Coronary artery (tissue), 2 donors: ENCODE results near the gene IFIT1.

Experiments used
- DNase-seq: peaks from one replicate; pipeline ENCODE4 v3.0.0-alpha.2; 2017; ENCODE audit warnings: low spot score
- H3K27ac ChIP-seq, 2 donors: fragments of 200-600 bp; sonication (generic); one replicate each; pipeline ENCODE4 v1.5.1; 2016 to 2019
- H3K4me3 ChIP-seq: fragments of 200-600 bp; sonication (generic); 2 replicates; pipeline ENCODE4 v1.5.1; 2016; ENCODE audit warnings: mild to moderate bottlenecking, moderate library complexity
- TF ChIP-seq, protein P1 (sequence below): fragments of 200-600 bp; sonication (generic); IDR thresholded peaks from one replicate; pipeline ENCODE4 v1.5.1; 2019; ENCODE audit warnings: antibody characterized with exemption

IFIT1 gene, protein sequence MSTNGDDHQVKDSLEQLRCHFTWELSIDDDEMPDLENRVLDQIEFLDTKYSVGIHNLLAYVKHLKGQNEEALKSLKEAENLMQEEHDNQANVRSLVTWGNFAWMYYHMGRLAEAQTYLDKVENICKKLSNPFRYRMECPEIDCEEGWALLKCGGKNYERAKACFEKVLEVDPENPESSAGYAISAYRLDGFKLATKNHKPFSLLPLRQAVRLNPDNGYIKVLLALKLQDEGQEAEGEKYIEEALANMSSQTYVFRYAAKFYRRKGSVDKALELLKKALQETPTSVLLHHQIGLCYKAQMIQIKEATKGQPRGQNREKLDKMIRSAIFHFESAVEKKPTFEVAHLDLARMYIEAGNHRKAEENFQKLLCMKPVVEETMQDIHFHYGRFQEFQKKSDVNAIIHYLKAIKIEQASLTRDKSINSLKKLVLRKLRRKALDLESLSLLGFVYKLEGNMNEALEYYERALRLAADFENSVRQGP

DNA sequence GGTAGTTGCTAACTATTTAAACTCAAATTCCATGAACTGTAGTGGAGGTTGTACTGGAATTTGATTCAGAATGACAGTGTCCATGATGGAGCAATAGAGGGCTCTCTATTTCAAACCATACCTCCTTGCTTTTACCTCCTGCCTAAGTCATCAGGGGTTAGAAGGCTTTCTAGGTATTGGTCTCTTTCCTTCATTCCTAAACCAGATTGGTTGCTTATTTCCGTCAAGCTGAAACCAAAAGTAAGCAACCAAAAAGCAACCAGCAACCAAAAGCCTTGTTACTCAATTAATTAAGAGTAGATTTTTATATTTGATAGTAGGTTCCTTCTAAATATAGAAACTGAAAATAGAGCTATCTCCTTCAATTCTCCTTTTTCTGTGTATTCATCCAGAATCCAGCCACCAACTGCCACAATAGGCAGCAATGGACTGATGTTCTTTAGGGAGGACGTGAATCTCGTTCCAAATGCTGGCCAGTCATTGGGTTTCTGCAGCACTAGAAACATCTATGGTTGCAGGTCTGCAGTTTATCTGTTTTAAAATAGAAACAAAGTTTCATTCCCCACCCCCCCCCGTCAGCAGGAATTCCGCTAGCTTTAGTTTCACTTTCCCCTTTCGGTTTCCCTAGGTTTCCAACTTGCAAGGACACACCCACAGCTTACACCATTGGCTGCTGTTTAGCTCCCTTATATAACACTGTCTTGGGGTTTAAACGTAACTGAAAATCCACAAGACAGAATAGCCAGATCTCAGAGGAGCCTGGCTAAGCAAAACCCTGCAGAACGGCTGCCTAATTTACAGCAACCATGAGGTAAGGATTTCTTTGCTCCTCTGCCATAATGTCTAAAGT lies at the start of gene IFIT1:
IFIT1 (plus strand) TSS at position 717 of the 850 bp plus-strand sequence; CDS start at position 807, 90 bp downstream.
- DNase-seq = no peak
- H3K27ac ChIP-seq = peak within 1 kb of the TSS; percentile 63 to 87
- TF ChIP-seq, protein P1, sequence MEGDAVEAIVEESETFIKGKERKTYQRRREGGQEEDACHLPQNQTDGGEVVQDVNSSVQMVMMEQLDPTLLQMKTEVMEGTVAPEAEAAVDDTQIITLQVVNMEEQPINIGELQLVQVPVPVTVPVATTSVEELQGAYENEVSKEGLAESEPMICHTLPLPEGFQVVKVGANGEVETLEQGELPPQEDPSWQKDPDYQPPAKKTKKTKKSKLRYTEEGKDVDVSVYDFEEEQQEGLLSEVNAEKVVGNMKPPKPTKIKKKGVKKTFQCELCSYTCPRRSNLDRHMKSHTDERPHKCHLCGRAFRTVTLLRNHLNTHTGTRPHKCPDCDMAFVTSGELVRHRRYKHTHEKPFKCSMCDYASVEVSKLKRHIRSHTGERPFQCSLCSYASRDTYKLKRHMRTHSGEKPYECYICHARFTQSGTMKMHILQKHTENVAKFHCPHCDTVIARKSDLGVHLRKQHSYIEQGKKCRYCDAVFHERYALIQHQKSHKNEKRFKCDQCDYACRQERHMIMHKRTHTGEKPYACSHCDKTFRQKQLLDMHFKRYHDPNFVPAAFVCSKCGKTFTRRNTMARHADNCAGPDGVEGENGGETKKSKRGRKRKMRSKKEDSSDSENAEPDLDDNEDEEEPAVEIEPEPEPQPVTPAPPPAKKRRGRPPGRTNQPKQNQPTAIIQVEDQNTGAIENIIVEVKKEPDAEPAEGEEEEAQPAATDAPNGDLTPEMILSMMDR = no peak
- peak within 1 kb of the TSS; percentile 80 for H3K4me3 ChIP-seq

DNA sequence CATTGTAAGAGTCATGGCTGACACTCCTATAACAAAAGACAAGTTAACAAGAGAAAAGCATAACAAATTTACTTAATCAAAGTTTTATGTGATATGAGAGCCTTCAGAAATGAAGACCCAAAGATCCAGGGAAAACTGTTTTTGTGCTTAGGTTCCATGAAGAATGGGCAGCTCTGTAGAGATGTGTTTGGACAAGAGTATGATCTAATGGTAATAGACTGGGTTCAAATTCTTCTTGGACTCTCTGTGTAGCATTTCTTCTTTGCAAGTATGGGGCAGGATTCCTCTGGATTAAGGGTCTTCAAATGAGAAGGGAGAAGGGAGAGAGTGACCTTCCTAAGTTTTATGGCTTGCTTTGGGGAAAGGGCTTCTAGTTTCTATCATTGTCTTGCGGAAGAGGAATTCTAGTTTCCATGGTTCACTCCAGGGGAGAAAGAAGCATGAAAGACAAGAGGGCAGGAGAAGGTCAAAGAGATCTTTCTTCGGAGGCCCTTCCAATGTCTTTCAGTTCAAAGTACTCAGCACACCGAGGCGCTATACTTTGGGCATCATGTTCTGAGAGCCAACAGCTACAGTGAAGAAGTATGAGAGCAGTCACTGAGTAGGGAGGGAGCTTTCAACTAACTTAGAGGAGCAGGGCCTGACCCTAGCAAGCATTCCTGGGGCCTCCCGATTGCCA lies 49.2 kb upstream of the IFIT1 start:
- Histone ChIP-seq H3K27ac (no peak overlapping the region), H3K4me3 (no peak overlapping the region)
- TF ChIP-seq, protein P1 = no peak
- no peak for DNase-seq

DNA sequence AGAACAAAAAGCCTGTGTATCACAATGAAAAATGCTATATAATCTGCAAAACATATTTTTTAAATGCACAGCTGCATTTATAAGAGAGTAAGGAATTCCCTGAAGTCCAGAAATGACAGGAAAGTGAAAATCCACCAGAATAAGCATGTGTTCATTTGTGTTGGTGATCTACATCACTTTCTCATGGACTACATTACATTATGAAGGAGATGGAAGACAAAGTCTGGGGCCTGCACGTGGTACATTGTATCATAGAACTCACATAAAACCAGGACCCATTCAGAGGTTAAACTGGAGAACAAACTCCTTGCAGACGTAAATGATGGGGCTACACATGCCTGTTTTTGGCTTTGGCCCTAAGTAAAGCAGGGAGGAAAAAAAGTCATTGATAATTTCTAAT lies 48.3 kb upstream of the IFIT1 start:
- TF ChIP-seq, protein P1 = no peak
- Histone ChIP-seq H3K4me3 (no peak overlapping the region), H3K27ac (no peak overlapping the region)
- DNase-seq = no peak

DNA sequence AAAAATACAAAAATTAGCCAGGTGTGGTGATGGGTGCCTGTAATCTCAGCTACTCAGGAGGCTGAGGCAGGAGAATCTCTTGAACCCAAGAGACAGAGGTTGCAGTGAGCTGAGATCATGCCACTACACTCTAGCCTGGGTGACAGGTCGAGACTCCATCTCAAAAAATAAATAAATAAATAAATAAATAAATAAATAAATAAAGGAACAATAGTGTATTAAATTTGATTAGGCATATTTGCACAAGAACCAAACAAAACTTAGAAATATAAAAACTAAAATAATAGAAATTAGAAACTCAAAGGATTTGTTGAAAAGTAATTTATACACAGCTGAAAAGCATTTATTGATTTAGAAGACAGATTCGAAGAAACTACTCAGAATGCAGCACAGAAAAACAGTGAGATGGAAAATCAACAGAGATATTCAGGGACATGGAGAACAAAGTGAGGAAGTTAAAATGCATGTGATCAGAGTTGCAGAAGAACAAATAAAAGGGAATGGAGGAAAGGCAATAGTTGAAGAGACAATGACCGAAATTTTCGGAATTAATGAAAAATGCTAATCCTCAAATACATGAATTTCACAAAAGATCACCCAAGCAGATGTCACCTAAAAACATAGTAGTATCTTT lies 46.9 kb upstream of the IFIT1 start:
- DNase-seq = no peak
- TF ChIP-seq, protein P1 = no peak
- Histone ChIP-seq H3K27ac (peak overlapping the region in 1 of 2 donors; percentile 4), H3K4me3 (no peak overlapping the region)

DNA sequence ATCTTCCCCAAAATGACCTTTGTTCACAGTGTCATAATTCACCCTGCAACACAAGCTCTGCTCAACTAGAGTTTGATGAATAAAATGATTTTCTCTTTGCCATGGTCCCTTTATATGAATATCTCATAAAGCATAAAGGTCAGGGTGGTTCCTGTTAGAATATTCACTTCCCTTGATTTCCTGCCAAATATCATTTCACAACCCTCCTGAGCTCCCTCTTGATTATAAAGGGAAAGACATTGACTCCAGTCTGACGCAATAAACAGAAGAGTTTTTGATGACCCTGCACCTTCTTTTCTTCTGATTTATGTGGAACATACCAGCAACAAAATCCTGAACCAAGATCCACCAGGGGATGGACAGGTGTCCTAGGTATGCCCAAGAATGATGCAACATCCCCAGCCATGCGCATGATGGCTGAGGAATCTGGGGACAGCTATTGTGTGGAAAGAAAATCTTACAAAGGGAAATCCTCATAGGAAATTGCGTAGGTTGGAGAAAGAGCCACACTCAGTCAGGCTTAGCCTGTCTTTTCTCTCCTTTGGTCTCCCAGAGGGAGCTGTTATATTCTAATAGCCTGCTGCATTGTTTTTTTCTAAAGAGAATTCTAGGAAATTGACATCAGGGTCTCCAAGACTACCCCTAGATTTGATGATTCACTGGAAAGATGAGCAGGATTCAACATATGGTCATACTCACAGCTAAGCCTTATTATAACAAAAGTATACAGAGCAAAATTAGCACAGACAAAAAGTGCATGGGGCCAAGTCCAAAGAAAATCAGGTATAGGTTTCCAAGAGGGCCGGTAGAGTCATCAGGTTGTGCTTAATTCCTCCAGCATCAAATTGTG lies 45.8 kb upstream of the IFIT1 start:
- TF ChIP-seq, protein P1 = no peak
- H3K4me3 ChIP-seq = no peak overlapping the region
- H3K27ac ChIP-seq = peak overlapping the region in 1 of 2 donors; percentile 4
- DNase-seq = no peak
